Common myeloid progenitor, CD34-positive (primary cell): ENCODE data around the gene CCDC3.

Experiments
- CTCF ChIA-PET: fragments of 350-600 bp; sonication (Branson Sonifier 250); formaldehyde crosslinking; loops from one replicate; lab custom pipeline; 2021; ENCODE audit warnings: antibody characterized with exemption; lab: Charles Lee
- POLR2A ChIA-PET: fragments of 350-600 bp; sonication (Branson Sonifier 250); formaldehyde crosslinking; loops from one replicate; lab custom pipeline; 2021; ENCODE audit warnings: antibody characterized with exemption; lab: Charles Lee
- DNase-seq, 3 donors: peaks; one replicate each; pipeline versions ENCODE4 v3.0.0 to v3.0.0-alpha.2; 2013
- H3K27ac ChIP-seq, 2 experiments: 1 replicate in 1 of 2; 2 replicates in 1 of 2; pipeline ENCODE4 v1.7.0; 2013; ENCODE audit warnings: inconsistent platforms in 2 of 2, low read length in 2 of 2, mild to moderate bottlenecking in 2 of 2, low read depth in 1 of 2, moderate library complexity in 1 of 2; ENCODE audit not compliant: severe bottlenecking in 2 of 2, insufficient read depth in 1 of 2, poor library complexity in 1 of 2
- H3K27me3 ChIP-seq, 5 experiments: replicated peaks in 2 of 5; 1 replicate in 3 of 5; 2 replicates in 2 of 5; pipeline versions ENCODE4 v1.6.1 to v1.7.0; 2013; ENCODE audit warnings: low read length in 4 of 5, mild to moderate bottlenecking in 2 of 5, moderate library complexity in 2 of 5, inconsistent platforms in 1 of 5; ENCODE audit not compliant: insufficient read depth in 5 of 5, control insufficient read depth in 4 of 5
- H3K36me3 ChIP-seq, 4 experiments: 1 replicate in 2 of 4; 2 replicates in 2 of 4; pipeline versions ENCODE4 v1.6.1 to v1.7.0; 2013; ENCODE audit warnings: low read length in 3 of 4, control low read depth in 1 of 4, mild to moderate bottlenecking in 1 of 4; ENCODE audit not compliant: control insufficient read depth in 4 of 4, insufficient read depth in 4 of 4
- H3K4me1 ChIP-seq, 4 experiments: 1 replicate in 3 of 4; 2 replicates in 1 of 4; pipeline versions ENCODE4 v1.6.1 to v1.7.1; 2013; ENCODE audit warnings: low read length in 3 of 4, mild to moderate bottlenecking in 3 of 4, control low read depth in 1 of 4, inconsistent platforms in 1 of 4, moderate library complexity in 1 of 4; ENCODE audit not compliant: control insufficient read depth in 4 of 4, insufficient read depth in 4 of 4; ENCODE audit errors: control extremely low read depth in 1 of 4
- H3K4me3 ChIP-seq, 7 experiments: 1 replicate in 4 of 7; 2 replicates in 3 of 7; pipeline versions ENCODE4 v1.5.1 to v1.7.0; 2013; ENCODE audit warnings: mild to moderate bottlenecking in 7 of 7, low read length in 6 of 7, moderate library complexity in 6 of 7, inconsistent platforms in 2 of 7, low read depth in 2 of 7, control low read depth in 1 of 7; ENCODE audit not compliant: insufficient read depth in 4 of 7, control insufficient read depth in 1 of 7; ENCODE audit errors: extremely low read depth in 1 of 7
- H3K9me3 ChIP-seq, 5 experiments: 1 replicate in 4 of 5; 2 replicates in 1 of 5; pipeline versions ENCODE4 v1.6.1 to v1.7.1; 2013; ENCODE audit warnings: low read length in 4 of 5, mild to moderate bottlenecking in 2 of 5, inconsistent platforms in 1 of 5, low read depth in 1 of 5, moderate library complexity in 1 of 5; ENCODE audit not compliant: control insufficient read depth in 4 of 5, insufficient read depth in 2 of 5; ENCODE audit errors: control extremely low read depth in 1 of 5
- WGBS: methylation state at CpG from one replicate; pipeline ENCODE4 v1.1.5; 2013; ENCODE audit not compliant: insufficient coverage; 5-methylcytosine and 5-hydroxymethylcytosine counted together

CCDC3 gene

DNA sequence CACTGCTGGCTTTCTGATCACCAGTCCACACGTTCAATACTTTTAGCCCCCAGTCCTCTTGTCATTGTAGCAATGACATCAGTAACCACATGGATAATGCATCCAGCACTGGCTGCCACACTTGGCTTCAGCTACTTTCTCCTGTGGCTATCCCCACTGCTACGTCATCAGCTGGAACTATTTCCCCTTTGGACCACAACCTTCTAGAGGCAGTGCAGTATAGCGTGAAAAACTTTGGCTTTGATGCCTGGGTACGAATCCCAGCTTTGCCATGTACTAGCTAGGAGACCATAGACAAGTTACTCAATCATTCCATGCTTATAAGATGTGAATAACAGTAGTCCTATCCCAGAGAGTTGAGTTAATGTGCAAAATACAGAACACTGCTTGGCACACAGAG lies 63.2 kb downstream of the CCDC3 start:
- ChIA-PET POLR2A (no interaction called here), CTCF (interaction anchor here (1.2 kb wide), 2 partner anchors 36 to 62 kb away, joined by 3 read pairs; no protein-coding TSS in a partner anchor)
- no peak for DNase-seq
- Histone ChIP-seq H3K4me1 (no peaks in the 10 kb centered on the region), H3K4me3 (no peak overlapping the region), H3K27ac (no peak overlapping the region), H3K9me3 (peaks cover 0 to 7% (median 2%) of the 10 kb centered on the region in 5 experiments), H3K27me3 (no peaks in the 10 kb centered on the region), H3K36me3 (no peaks in the 10 kb centered on the region)
- 75% methylated on average over 4 of the region's 4 CpGs for WGBS

DNA sequence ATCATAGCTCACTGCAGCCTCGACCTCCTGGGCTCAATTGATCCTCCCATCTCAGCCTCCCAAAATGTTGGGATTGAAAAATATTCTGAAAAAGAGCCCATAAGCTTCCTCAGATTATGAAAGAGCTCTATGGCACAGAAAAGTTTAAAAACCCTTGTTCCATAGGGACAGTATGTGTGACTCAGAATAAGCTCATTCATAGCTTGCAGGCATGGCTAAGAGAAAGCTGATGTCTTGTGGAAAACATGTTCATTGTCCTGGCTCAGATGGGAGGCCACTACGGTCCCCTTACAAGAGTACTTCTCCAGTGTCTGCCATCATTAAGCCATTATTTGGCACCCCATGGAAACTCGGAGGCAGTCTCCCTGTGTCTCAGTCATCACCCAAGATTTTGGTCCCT lies 64.0 kb downstream of the CCDC3 start:
- Histone ChIP-seq H3K4me1 (no peaks in the 10 kb centered on the region), H3K36me3 (no peaks in the 10 kb centered on the region), H3K9me3 (peaks cover 0 to 7% (median 2%) of the 10 kb centered on the region in 5 experiments), H3K27me3 (no peaks in the 10 kb centered on the region), H3K27ac (no peak overlapping the region), H3K4me3 (no peak overlapping the region)
- POLR2A ChIA-PET, result no interaction called here
- CTCF ChIA-PET, result interaction anchor here (1.2 kb wide), 1 partner anchor 61 kb away, joined by 3 read pairs; no protein-coding TSS in a partner anchor
- no peak for DNase-seq
- 100% methylated on average over 3 of the region's 3 CpGs for WGBS

DNA sequence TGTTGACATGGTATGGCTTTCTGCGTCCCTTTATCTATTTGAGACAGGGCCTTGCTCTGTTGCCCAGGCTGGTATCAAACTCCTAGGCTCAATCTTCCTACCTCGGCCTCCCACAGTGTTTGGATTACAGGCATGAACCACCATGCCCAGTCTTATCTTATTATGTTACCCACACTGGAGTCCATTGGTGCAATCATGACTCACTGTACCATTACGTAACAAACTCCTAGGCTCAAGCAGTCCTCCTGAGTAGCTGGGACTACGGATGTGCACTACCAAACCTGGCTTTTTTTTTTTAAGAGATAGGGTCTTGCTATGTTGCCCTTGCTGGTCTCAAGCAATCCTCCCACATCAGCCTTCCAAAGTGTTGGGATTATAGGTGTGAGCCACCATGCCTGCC lies 66.7 kb downstream of the CCDC3 start:
- no peaks in the 10 kb centered on the region for H3K4me1 ChIP-seq
- ChIA-PET POLR2A (no interaction called here), CTCF (no interaction called here)
- DNase-seq, result no peak
- WGBS, result 94% methylated on average over 4 of the region's 4 CpGs
- H3K27me3 ChIP-seq, result no peaks in the 10 kb centered on the region
- H3K4me3 ChIP-seq, result no peak overlapping the region
- H3K36me3 ChIP-seq, result no peaks in the 10 kb centered on the region
- no peak overlapping the region for H3K27ac ChIP-seq
- peaks cover 0 to 7% (median 2%) of the 10 kb centered on the region in 5 experiments for H3K9me3 ChIP-seq

DNA sequence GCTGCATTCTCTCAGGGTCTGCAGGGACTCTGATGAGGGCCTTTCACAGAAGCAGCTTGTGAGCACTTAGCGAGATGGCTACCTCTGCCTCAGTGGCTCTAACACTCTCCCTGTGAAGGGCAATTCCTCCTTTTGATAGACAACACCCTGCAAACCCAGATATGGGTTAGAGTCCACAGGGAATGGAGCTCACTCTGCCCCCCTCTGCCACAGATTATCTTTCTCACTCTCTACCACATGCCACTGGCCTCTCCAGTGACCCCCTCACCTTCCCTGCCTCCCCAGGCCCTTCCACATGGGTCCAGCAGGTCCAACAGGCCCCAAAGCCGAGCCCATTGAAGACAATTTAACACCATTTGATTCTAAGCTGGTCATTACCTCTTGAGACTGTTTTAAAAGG lies 72.1 kb downstream of the CCDC3 start:
- H3K4me3 ChIP-seq, result no peak overlapping the region
- H3K27ac ChIP-seq, result no peak overlapping the region
- 92% methylated on average over 2 of the region's 2 CpGs for WGBS
- no peaks in the 10 kb centered on the region for H3K27me3 ChIP-seq
- peaks cover 0 to 19% (median 0%) of the 10 kb centered on the region in 5 experiments for H3K9me3 ChIP-seq
- CTCF ChIA-PET, result interaction anchor here (0.5 to 1.5 kb wide), 3 partner anchors 9 to 340 kb away, joined by 3 to 4 read pairs (median 3); no protein-coding TSS in a partner anchor
- H3K36me3 ChIP-seq, result no peaks in the 10 kb centered on the region
- no peaks in the 10 kb centered on the region for H3K4me1 ChIP-seq
- DNase-seq, result no peak
- POLR2A ChIA-PET, result no interaction called here

DNA sequence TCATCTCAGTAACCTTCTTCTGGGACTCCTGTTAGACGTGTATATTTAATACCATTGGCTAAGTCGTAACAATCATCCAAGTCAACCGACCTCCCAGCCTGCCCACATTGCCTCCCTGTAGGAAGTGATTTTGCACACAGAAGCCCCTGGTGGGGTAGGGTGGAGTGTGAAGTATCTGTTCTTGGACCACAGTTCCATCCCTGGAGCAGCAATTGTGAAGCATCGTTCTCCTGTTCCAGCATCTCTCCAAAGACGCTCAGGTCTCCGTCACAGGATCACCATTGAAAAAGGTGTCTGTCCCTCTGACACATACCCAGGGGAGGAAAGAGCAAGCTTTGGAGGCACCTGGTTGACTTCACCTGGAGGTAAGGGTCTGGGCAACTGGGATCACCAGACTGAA lies 72.9 kb downstream of the CCDC3 start:
- CTCF ChIA-PET, result interaction anchor here (1.4 to 1.5 kb wide), 2 partner anchors 8 to 27 kb away, joined by 3 to 4 read pairs; no protein-coding TSS in a partner anchor

DNA sequence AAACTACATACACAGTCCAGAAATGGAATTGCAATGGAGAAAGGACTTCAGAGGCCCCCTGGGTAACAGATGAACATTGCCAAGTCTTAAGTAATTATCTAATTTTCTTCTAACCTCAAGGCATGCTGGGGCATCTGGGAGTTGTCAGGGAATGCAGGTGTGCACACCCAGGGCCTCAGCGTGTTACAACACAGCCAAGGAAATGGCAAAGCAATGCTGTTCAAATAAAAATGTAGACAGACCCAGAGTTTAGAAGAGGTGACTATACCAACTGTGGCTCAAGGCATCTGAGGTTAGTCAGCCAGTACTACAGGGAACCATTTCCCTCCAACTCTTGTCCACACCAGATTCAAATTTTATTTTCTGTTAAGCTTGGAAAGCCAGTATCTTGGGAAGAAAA lies 73.6 kb downstream of the CCDC3 start:
- H3K36me3 ChIP-seq, result no peaks in the 10 kb centered on the region
- peaks cover 0 to 16% (median 0%) of the 10 kb centered on the region in 5 experiments for H3K9me3 ChIP-seq
- no peak overlapping the region for H3K4me3 ChIP-seq
- POLR2A ChIA-PET, result no interaction called here
- DNase-seq, result no peak
- WGBS, result 88% methylated on average over 1 of the region's 1 CpG
- no peaks in the 10 kb centered on the region for H3K4me1 ChIP-seq
- no peaks in the 10 kb centered on the region for H3K27me3 ChIP-seq
- CTCF ChIA-PET, result no interaction called here
- H3K27ac ChIP-seq, result no peak overlapping the region

More for the DNA sequence above, 72.9 kb downstream of the CCDC3 start:
- Histone ChIP-seq H3K27me3 (no peaks in the 10 kb centered on the region), H3K36me3 (no peaks in the 10 kb centered on the region), H3K27ac (no peak overlapping the region), H3K9me3 (peaks cover 0 to 18% (median 0%) of the 10 kb centered on the region in 5 experiments), H3K4me3 (no peak overlapping the region), H3K4me1 (no peaks in the 10 kb centered on the region)
- POLR2A ChIA-PET, result no interaction called here
- DNase-seq, result no peak
- WGBS, result 100% methylated on average over 3 of the region's 6 CpGs

DNA sequence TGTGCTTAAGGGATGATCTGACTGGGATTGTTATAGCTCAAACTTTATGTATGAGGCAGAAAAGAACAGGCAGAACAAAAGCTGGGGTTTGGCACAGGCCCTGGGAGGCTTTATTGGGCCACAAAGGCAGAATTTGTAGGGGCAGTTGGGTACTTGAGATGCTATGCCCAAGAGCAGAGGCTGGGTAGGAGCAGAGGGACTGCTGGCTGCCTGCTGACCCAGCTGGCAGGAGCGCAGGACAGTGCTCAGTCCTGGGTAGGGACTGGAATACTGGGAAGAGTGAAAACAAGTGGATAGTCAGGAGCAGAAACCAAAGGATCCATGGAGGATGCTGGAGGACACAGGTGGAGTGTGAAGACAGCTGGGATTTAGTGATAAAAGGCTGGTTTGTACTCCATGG lies 75.7 kb downstream of the CCDC3 start:
- WGBS, result 85% methylated on average over 1 of the region's 1 CpG
- Histone ChIP-seq H3K9me3 (peaks cover 0 to 16% (median 0%) of the 10 kb centered on the region in 5 experiments), H3K36me3 (no peaks in the 10 kb centered on the region), H3K27me3 (no peaks in the 10 kb centered on the region), H3K4me1 (no peaks in the 10 kb centered on the region), H3K4me3 (no peak overlapping the region), H3K27ac (no peak overlapping the region)
- POLR2A ChIA-PET, result no interaction called here
- DNase-seq, result no peak
- CTCF ChIA-PET, result no interaction called here
